GM12878 (cell line): ENCODE data around the gene ABCD3. TPM values are rescaled to one million over a fixed set of nuclear protein-coding genes. Genes with fewer than 3 reads are reported as not detected.

ENCODE experiments used
- ATAC-seq: fragments of 200-7000 bp; cut with Tn5 transposase; 3 replicates; pipeline ENCODE4 v1.9.1; 2020; ENCODE audit warnings: mild to moderate bottlenecking, moderate library complexity
- BruUV-seq: library from RNA; stranded (reverse); fragments of 400-500 nt; replicated peaks from 2 replicates; lab custom pipeline; 2021; lab: Mats Ljungman, UMichigan
- CTCF ChIA-PET: fragments of 300-600 bp; sonication (Branson Sonifier 250); formaldehyde crosslinking; extraction: SDS; loops from one replicate; lab custom pipeline; 2021; ENCODE audit warnings: inconsistent platforms; lab: Yijun Ruan, JAX
- POLR2A ChIA-PET: fragments of 350-600 bp; formaldehyde crosslinking; extraction: SDS; loops from one replicate; lab custom pipeline; 2021; ENCODE audit warnings: inconsistent platforms; lab: Charles Lee
- RAD21 ChIA-PET: fragments of 300-600 bp; sonication (Branson Sonifier 250); formaldehyde crosslinking; loops from one replicate; lab custom pipeline; 2023; ENCODE audit warnings: antibody characterized with exemption; ENCODE audit not compliant: unreplicated experiment; lab: Charles Lee
- SMC1A ChIA-PET: fragments of 300-600 bp; sonication (Branson Sonifier 250); formaldehyde crosslinking; loops from one replicate; lab custom pipeline; 2023; ENCODE audit not compliant: unreplicated experiment, uncharacterized antibody; lab: Charles Lee
- DNase-seq: peaks from one replicate; pipeline ENCODE4 v3.0.0-alpha.2; 2011; ENCODE audit warnings: low read depth, low spot score
- FAIRE-seq: peaks from 3 replicates; lab custom pipeline; 2011; peaks lifted over from hg19 to GRCh38; lab: Jason Lieb, UNC
- H2AFZ ChIP-seq: 2 replicates; pipeline ENCODE4 v1.6.0; 2011; ENCODE audit warnings: low read depth, low read length, control low read depth; ENCODE audit not compliant: control insufficient read depth
- H3K27ac ChIP-seq: 2 replicates; pipeline ENCODE4 v1.5.1; 2011; ENCODE audit warnings: control low read depth; ENCODE audit not compliant: control insufficient read depth, insufficient read depth
- H3K27me3 ChIP-seq, 2 experiments: replicated peaks in 1 of 2; 2 replicates each; pipeline versions ENCODE4 v1.6.0 to v1.6.1; 2011; ENCODE audit warnings: low read length in 1 of 2; ENCODE audit not compliant: control insufficient read depth in 2 of 2, insufficient read depth in 2 of 2
- H3K36me3 ChIP-seq, 2 experiments: 2 replicates each; pipeline ENCODE4 v1.5.1; 2011; ENCODE audit warnings: low read length in 1 of 2; ENCODE audit not compliant: control insufficient read depth in 2 of 2, insufficient read depth in 2 of 2
- H3K4me1 ChIP-seq: 2 replicates; pipeline ENCODE4 v1.6.1; 2011; ENCODE audit warnings: mild to moderate bottlenecking, low read length, moderate library complexity, mixed read lengths; ENCODE audit not compliant: control insufficient read depth, insufficient read depth
- H3K4me2 ChIP-seq: 2 replicates; pipeline ENCODE4 v1.6.0; 2011; ENCODE audit warnings: control low read depth; ENCODE audit not compliant: control insufficient read depth, insufficient read depth
- H3K4me3 ChIP-seq: fragments of 200-600 bp; sonication (generic); 2 replicates; pipeline ENCODE4 v1.5.1; 2016
- H3K79me2 ChIP-seq: 2 replicates; pipeline ENCODE4 v1.6.0; 2011; ENCODE audit warnings: low read length; ENCODE audit not compliant: control insufficient read depth, insufficient read depth
- H3K9ac ChIP-seq: 2 replicates; pipeline ENCODE4 v1.8.0; 2011; ENCODE audit warnings: low read length, control low read depth, mixed read lengths; ENCODE audit not compliant: control insufficient read depth, insufficient read depth
- H3K9me3 ChIP-seq: replicated peaks from 3 replicates; pipeline ENCODE4 v1.5.1; 2011; ENCODE audit warnings: mild to moderate bottlenecking, low read length; ENCODE audit not compliant: control insufficient read depth, insufficient read depth
- H4K20me1 ChIP-seq: 2 replicates; pipeline ENCODE4 v1.6.0; 2011; ENCODE audit not compliant: control insufficient read depth, insufficient read depth
- ASH2L ChIP-seq: fragments of 300-600, 200-600 bp; sonication (generic); IDR thresholded peaks from 2 replicates; pipeline ENCODE4 v1.6.1; 2017; ENCODE audit warnings: low read depth, mild to moderate bottlenecking, borderline replicate concordance
- ATF7 ChIP-seq: fragments of 450-650 bp; IDR thresholded peaks from 2 replicates; pipeline ENCODE4 v1.6.1; 2016; ENCODE audit warnings: low read depth, mild to moderate bottlenecking
- BRCA1 ChIP-seq: IDR thresholded peaks from 2 replicates; pipeline ENCODE4 v1.6.1; 2011; ENCODE audit warnings: low read depth, low read length, improper control_type of control experiment
- CBX3 ChIP-seq: fragments of 200-600 bp; sonication (generic); IDR thresholded peaks from 2 replicates; pipeline ENCODE4 v1.6.1; 2016; ENCODE audit warnings: low read depth, borderline replicate concordance
- CEBPB ChIP-seq, 2 experiments: fragments of 150-350 bp in 1 of 2; IDR thresholded peaks; 2 replicates each; pipeline ENCODE4 v1.6.1; 2012 to 2014; ENCODE audit warnings: low read depth in 2 of 2, low read length in 2 of 2, borderline replicate concordance in 1 of 2, inconsistent platforms in 1 of 2
- EP300 ChIP-seq, 2 experiments: fragments of 150-350 bp in 1 of 2; IDR thresholded peaks; 2 replicates each; pipeline ENCODE4 v1.6.1; 2011 to 2012; ENCODE audit warnings: low read depth in 2 of 2, low read length in 2 of 2, borderline replicate concordance in 1 of 2, improper control_type of control experiment in 1 of 2, inconsistent platforms in 1 of 2; ENCODE audit not compliant: control insufficient read depth in 1 of 2
- GATAD2B ChIP-seq: fragments of 450-650 bp; conservative IDR thresholded peaks from 2 replicates; pipeline ENCODE4 v1.6.1; 2017; ENCODE audit warnings: low read depth, mild to moderate bottlenecking, moderate library complexity
- PML ChIP-seq: IDR thresholded peaks from 2 replicates; pipeline ENCODE4 v1.6.1; 2012; ENCODE audit warnings: low read length, inconsistent platforms
- POU2F2 ChIP-seq: IDR thresholded peaks from 3 replicates; pipeline ENCODE4 v1.6.1; 2011; ENCODE audit warnings: low read depth, mild to moderate bottlenecking, low read length, borderline replicate concordance
- RFX5 ChIP-seq: IDR thresholded peaks from 2 replicates; pipeline ENCODE4 v1.6.1; 2011; ENCODE audit warnings: low read depth, low read length, improper control_type of control experiment
- RUNX3 ChIP-seq: IDR thresholded peaks from 2 replicates; pipeline ENCODE4 v1.6.1; 2012; ENCODE audit warnings: low read length, inconsistent platforms
- SMC3 ChIP-seq: IDR thresholded peaks from 2 replicates; pipeline ENCODE4 v1.6.1; 2011; ENCODE audit warnings: low read length, improper control_type of control experiment, borderline replicate concordance
- SRF ChIP-seq, 2 experiments: IDR thresholded peaks; 2 replicates each; pipeline ENCODE4 v1.6.1; 2011; ENCODE audit warnings: low read depth in 2 of 2, low read length in 2 of 2, mild to moderate bottlenecking in 1 of 2, moderate library complexity in 1 of 2
- WGBS: methylation state at CpG from one replicate; pipeline ENCODE4 v1.1.6; 2016; ENCODE audit warnings: low lambda C conversion rate; ENCODE audit not compliant: insufficient replicate concordance, insufficient coverage; ENCODE audit errors: missing lambda C conversion rate; 5-methylcytosine and 5-hydroxymethylcytosine counted together
- in situ Hi-C: fragments of 300-500 bp; cut with MboI; formaldehyde crosslinking; loops from 9 replicates; pipeline ENCODE4 v1.14.3; 2018; ENCODE audit warnings: mixed read lengths
- intact Hi-C: fragments of 100-400 bp; cut with micrococcal nuclease; formaldehyde crosslinking; loops from one replicate; pipeline ENCODE4 v1.14.2; 2022; ENCODE audit not compliant: unreplicated experiment
- polyA plus RNA-seq, 11 experiments: library from polyadenylated mRNA; depleted of rRNA in 4 of 11; unstranded in 6 of 11; stranded (reverse) in 5 of 11; fragments of >200 nt; fragmentation: Nextera tagmentation in 4 of 11; fragmentation: Illumina TruSeq in 1 of 11; extraction: Ambion mirVana in 4 of 11; extraction: Trizol in 1 of 11; gene quantifications; 1 replicate in 1 of 11; 2 replicates in 10 of 11; pipeline versions ENCODE4 v1.2.1 to v1.2.3, GENCODE V29; 2011 to 2016; ENCODE audit warnings: inconsistent platforms in 2 of 11, missing spikeins in 2 of 11, low read depth in 1 of 11
- total RNA-seq, 4 experiments: library from RNA; depleted of rRNA in 3 of 4; stranded (reverse); fragments of >200 nt in 3 of 4; fragmentation: Illumina TruSeq in 1 of 4; extraction: Trizol in 1 of 4; gene quantifications; 2 replicates each; pipeline versions ENCODE4 v1.2.1 to v1.2.3, GENCODE V29; 2013 to 2021
- TF ChIP-seq, protein P1 (sequence below): IDR thresholded peaks from 2 replicates; pipeline ENCODE4 v1.6.1; 2012; ENCODE audit warnings: improper control_type of control experiment, low read depth, low read length; ENCODE audit not compliant: insufficient replicate concordance
- TF ChIP-seq, protein P2 (sequence below): fragments of 450-650 bp; IDR thresholded peaks from 2 replicates; pipeline ENCODE4 v1.6.1; 2017; ENCODE audit warnings: mild to moderate bottlenecking, moderate library complexity

ABCD3 gene
- total and polyA plus RNA-seq, 10 of the 15 experiments (the other 5 are each of a cell fraction or from before 2014, with no cell fraction given) = 15.1 to 40.2 (median 24.1) TPM

DNA sequence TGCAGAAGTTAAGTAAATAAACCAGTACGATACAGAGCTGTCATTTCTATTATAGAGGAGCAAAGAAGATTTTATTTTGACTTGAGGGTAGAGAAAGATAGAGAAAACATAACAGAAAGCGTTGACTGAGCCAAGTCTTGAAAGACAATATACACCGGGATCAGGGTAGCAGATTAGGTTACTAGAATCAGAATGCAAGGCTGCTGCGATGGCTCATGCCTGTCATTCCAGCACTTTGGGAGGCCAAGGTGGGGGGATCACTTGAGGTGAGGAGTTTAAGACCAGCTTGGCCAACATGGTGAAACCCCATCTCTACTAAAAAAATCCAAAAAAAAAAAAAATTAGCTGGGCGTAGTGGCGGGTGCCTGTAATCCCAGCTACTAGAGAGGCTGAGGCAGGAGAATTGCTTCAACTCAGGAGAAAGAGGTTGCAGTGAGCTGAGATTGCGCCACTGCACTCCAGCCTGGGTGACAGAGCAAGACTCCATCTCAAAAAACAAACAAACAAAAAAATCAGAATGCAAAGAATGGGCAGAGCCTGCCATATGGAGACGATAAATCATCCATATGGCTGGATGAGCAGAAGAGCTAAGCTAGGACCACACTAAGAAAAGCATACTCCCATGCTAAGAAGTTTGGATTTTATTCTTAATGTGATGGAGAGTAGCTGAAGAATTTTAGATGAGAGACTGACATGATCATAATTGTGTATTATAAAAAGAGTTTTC, 9.9 kb upstream of the ABCD3 start:
- ChIA-PET RAD21 (no interaction called here), POLR2A (no interaction called here), SMC1A (interaction anchor here (1.6 kb wide), 1 partner anchor 65 kb away, joined by 3 read pairs; no protein-coding TSS in a partner anchor), CTCF (no interaction called here)
- Histone ChIP-seq H3K36me3 (no peaks in the 10 kb centered on the region), H3K9ac (no peak overlapping the region), H3K4me3 (no peak overlapping the region), H3K9me3 (no peaks in the 10 kb centered on the region), H3K4me2 (no peak overlapping the region), H3K79me2 (no peaks in the 10 kb centered on the region), H4K20me1 (no peaks in the 10 kb centered on the region), H3K27ac (no peak overlapping the region), H2AFZ (no peak overlapping the region), H3K4me1 (no peaks in the 10 kb centered on the region), H3K27me3 (peaks cover 0 to 3% of the 10 kb centered on the region in 2 experiments; a peak in 1 of 4 replicates)
- no peak for ATAC-seq
- no peak for FAIRE-seq
- in situ Hi-C loops = no loop called here
- BruUV-seq = no TSS peak
- WGBS = 66% methylated on average over 8 of the region's 8 CpGs
- intact Hi-C loops = no loop called here
- DNase-seq = no peak
- TF ChIP-seq RFX5 (no peak), GATAD2B (no peak), SMC3 (no peak), BRCA1 (no peak), ASH2L (no peak), ATF7 (no peak), CBX3 (no peak), POU2F2 (no peak), CEBPB (IDR thresholded peaks at IDR 0.05; ENCODE audit: borderline replicate concordance in 1 of 2, low read depth in 2 of 2, low read length in 2 of 2) (no peak), RUNX3 (no peak), EP300 (IDR thresholded peaks at IDR 0.05; ENCODE audit: borderline replicate concordance in 1 of 2, control insufficient read depth in 1 of 2, low read depth in 2 of 2, low read length in 2 of 2) (no peak), PML (no peak), SRF (IDR thresholded peaks at IDR 0.05; ENCODE audit: low read depth in 2 of 2, low read length in 2 of 2) (no peak)
- TF ChIP-seq, protein P1, sequence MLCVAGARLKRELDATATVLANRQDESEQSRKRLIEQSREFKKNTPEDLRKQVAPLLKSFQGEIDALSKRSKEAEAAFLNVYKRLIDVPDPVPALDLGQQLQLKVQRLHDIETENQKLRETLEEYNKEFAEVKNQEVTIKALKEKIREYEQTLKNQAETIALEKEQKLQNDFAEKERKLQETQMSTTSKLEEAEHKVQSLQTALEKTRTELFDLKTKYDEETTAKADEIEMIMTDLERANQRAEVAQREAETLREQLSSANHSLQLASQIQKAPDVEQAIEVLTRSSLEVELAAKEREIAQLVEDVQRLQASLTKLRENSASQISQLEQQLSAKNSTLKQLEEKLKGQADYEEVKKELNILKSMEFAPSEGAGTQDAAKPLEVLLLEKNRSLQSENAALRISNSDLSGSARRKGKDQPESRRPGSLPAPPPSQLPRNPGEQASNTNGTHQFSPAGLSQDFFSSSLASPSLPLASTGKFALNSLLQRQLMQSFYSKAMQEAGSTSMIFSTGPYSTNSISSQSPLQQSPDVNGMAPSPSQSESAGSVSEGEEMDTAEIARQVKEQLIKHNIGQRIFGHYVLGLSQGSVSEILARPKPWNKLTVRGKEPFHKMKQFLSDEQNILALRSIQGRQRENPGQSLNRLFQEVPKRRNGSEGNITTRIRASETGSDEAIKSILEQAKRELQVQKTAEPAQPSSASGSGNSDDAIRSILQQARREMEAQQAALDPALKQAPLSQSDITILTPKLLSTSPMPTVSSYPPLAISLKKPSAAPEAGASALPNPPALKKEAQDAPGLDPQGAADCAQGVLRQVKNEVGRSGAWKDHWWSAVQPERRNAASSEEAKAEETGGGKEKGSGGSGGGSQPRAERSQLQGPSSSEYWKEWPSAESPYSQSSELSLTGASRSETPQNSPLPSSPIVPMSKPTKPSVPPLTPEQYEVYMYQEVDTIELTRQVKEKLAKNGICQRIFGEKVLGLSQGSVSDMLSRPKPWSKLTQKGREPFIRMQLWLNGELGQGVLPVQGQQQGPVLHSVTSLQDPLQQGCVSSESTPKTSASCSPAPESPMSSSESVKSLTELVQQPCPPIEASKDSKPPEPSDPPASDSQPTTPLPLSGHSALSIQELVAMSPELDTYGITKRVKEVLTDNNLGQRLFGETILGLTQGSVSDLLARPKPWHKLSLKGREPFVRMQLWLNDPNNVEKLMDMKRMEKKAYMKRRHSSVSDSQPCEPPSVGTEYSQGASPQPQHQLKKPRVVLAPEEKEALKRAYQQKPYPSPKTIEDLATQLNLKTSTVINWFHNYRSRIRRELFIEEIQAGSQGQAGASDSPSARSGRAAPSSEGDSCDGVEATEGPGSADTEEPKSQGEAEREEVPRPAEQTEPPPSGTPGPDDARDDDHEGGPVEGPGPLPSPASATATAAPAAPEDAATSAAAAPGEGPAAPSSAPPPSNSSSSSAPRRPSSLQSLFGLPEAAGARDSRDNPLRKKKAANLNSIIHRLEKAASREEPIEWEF = no peak
- TF ChIP-seq, protein P2, sequence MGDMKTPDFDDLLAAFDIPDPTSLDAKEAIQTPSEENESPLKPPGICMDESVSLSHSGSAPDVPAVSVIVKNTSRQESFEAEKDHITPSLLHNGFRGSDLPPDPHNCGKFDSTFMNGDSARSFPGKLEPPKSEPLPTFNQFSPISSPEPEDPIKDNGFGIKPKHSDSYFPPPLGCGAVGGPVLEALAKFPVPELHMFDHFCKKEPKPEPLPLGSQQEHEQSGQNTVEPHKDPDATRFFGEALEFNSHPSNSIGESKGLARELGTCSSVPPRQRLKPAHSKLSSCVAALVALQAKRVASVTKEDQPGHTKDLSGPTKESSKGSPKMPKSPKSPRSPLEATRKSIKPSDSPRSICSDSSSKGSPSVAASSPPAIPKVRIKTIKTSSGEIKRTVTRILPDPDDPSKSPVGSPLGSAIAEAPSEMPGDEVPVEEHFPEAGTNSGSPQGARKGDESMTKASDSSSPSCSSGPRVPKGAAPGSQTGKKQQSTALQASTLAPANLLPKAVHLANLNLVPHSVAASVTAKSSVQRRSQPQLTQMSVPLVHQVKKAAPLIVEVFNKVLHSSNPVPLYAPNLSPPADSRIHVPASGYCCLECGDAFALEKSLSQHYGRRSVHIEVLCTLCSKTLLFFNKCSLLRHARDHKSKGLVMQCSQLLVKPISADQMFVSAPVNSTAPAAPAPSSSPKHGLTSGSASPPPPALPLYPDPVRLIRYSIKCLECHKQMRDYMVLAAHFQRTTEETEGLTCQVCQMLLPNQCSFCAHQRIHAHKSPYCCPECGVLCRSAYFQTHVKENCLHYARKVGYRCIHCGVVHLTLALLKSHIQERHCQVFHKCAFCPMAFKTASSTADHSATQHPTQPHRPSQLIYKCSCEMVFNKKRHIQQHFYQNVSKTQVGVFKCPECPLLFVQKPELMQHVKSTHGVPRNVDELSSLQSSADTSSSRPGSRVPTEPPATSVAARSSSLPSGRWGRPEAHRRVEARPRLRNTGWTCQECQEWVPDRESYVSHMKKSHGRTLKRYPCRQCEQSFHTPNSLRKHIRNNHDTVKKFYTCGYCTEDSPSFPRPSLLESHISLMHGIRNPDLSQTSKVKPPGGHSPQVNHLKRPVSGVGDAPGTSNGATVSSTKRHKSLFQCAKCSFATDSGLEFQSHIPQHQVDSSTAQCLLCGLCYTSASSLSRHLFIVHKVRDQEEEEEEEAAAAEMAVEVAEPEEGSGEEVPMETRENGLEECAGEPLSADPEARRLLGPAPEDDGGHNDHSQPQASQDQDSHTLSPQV = no peak
